HG03558 (cell line): Measurements from ENCODE around the gene PALMD.

Source experiments
- ATAC-seq: cut with Tn5 transposase; IDR thresholded peaks from one replicate; pipeline ENCODE4 v1.9.1; 2021; ENCODE audit warnings: moderate number of reproducible peaks; ENCODE audit not compliant: unreplicated experiment; ENCODE audit errors: extremely low read depth

PALMD gene

GRCh38 chr1:99737016-99737415 is 91.1 kb downstream of the PALMD start:
- ATAC-seq = no peak

DNA sequence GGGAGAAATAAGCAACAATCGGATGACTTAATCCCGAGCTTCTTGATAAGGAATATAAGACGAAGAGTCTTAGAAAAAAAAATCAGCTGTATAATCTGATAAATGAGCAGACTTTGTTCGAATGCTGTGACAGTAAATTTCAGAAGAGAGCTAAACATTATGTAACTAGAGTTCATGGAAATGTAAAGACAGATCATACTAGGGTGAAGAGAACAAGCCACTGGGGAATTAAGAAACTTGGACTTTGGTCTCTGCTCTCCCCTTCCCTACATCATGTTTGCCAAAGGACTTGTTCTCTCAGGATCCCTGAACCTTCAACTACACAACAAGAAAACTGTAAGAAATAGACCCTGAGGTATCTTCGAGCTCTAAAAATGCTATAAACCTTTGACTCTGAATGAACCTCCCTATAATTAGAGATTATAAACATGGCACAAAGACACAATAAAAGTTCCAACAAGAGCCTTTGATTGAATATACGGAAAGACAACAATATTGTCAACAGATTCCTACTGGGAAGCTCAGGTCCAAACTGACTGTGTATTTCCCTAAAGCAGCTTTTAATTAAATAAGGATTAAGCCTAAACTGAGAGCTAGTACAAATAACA is 93.0 kb downstream of the PALMD start:
- ATAC-seq = no peak

DNA sequence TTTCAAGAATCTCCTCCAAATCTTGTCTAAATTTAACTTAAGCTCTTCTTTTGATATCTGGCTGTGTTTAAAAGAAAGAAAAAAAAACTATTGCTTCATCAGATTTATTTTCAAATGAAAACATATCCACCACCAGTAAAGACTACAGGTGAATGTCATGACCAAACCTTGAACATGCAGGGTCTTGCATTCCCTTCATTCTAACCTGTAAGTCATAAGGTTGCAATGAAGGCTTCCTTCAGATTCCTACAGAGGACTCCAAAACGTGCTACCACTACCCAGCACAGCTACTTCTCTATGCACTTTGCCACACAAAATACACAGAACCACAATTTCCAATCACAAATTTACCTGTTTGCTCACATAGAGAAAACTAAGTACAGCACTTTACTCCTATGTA is 94.2 kb downstream of the PALMD start:
- ATAC-seq = no peak
